GM23338 (cell line): Measurements from ENCODE around the gene WDR27. TPM values are rescaled to one million over a fixed set of nuclear protein-coding genes. Genes with fewer than 3 reads are reported as not detected.

Experiments
- ATAC-seq: fragments of 200-7000 bp; cut with Tn5 transposase; 3 replicates; pipeline ENCODE4 v1.9.1; 2020
- DNase-seq: peaks from one replicate; pipeline ENCODE4 v3.0.0-alpha.2; 2015; ENCODE audit warnings: low spot score
- H2AFZ ChIP-seq: fragments of 200-600 bp; sonication (generic); 2 replicates; pipeline ENCODE4 v1.8.0; 2016; ENCODE audit warnings: antibody characterized with exemption, mild to moderate bottlenecking, moderate library complexity
- H3F3A ChIP-seq: fragments of 200-600 bp; sonication (generic); replicated peaks from 2 replicates; pipeline ENCODE4 v1.8.0; 2017; ENCODE audit warnings: antibody characterized with exemption, mixed run types, low read depth
- H3K27ac ChIP-seq: fragments of 200-600 bp; sonication (generic); 2 replicates; pipeline ENCODE4 v1.6.1; 2016; ENCODE audit warnings: low read depth
- H3K27me3 ChIP-seq: fragments of 200-600 bp; sonication (generic); 2 replicates; pipeline ENCODE4 v1.8.0; 2016; ENCODE audit warnings: mild to moderate bottlenecking, mixed run types, moderate library complexity; ENCODE audit not compliant: insufficient read depth
- H3K36me3 ChIP-seq: fragments of 200-600 bp; sonication (generic); 2 replicates; pipeline ENCODE4 v1.8.0; 2016; ENCODE audit warnings: mild to moderate bottlenecking; ENCODE audit not compliant: insufficient read depth
- H3K4me1 ChIP-seq: fragments of 200-600 bp; sonication (generic); 2 replicates; pipeline ENCODE4 v1.8.0; 2016; ENCODE audit warnings: mild to moderate bottlenecking, moderate library complexity; ENCODE audit not compliant: insufficient read depth
- H3K4me2 ChIP-seq: fragments of 200-600 bp; sonication (generic); 2 replicates; pipeline ENCODE4 v1.7.1; 2017; ENCODE audit warnings: mixed run types
- H3K4me3 ChIP-seq: fragments of 200-600 bp; sonication (generic); 2 replicates; pipeline ENCODE4 v1.6.1; 2016; ENCODE audit warnings: mixed run types
- H3K79me2 ChIP-seq: fragments of 200-600 bp; sonication (generic); replicated peaks from 2 replicates; pipeline ENCODE4 v1.8.0; 2017; ENCODE audit warnings: mild to moderate bottlenecking; ENCODE audit not compliant: insufficient read depth
- H3K9me2 ChIP-seq: fragments of 200-600 bp; sonication (generic); 2 replicates; pipeline ENCODE4 v1.8.0; 2017; ENCODE audit not compliant: insufficient read depth
- H4K20me1 ChIP-seq: fragments of 200-600 bp; sonication (generic); replicated peaks from 2 replicates; pipeline ENCODE4 v1.8.0; 2017; ENCODE audit warnings: mild to moderate bottlenecking; ENCODE audit not compliant: insufficient read depth
- H3K27ac Mint-ChIP-seq: 2 replicates; pipeline ENCODE4 v1.8.0; 2020; ENCODE audit warnings: inconsistent platforms, mild to moderate bottlenecking, moderate library complexity, mixed read lengths
- H3K27me3 Mint-ChIP-seq: 3 replicates; pipeline ENCODE4 v1.8.0; 2022; ENCODE audit warnings: low read depth, mild to moderate bottlenecking, moderate library complexity, mixed read lengths, inconsistent platforms; ENCODE audit not compliant: insufficient read depth, poor library complexity
- H3K36me3 Mint-ChIP-seq: 3 replicates; pipeline ENCODE4 v1.8.0; 2021; ENCODE audit warnings: low read depth, mild to moderate bottlenecking, inconsistent platforms, moderate library complexity, mixed read lengths
- H3K4me1 Mint-ChIP-seq: 3 replicates; pipeline ENCODE4 v1.8.0; 2020; ENCODE audit warnings: mild to moderate bottlenecking, inconsistent platforms, mixed read lengths
- H3K4me3 Mint-ChIP-seq: 3 replicates; pipeline ENCODE4 v1.8.0; 2021; ENCODE audit warnings: moderate library complexity, mild to moderate bottlenecking, inconsistent platforms, mixed read lengths
- H3K9me3 Mint-ChIP-seq: 3 replicates; pipeline ENCODE4 v1.8.0; 2020; ENCODE audit warnings: moderate library complexity, mild to moderate bottlenecking, inconsistent platforms, mixed read lengths
- NANOG ChIP-seq: IDR thresholded peaks from 2 replicates; pipeline ENCODE4 v1.6.1; 2016; ENCODE audit warnings: antibody characterized with exemption, borderline replicate concordance
- ZNF331 ChIP-seq: fragments of 250-450 bp; sonication (Bioruptor Pico); IDR thresholded peaks from 2 replicates; pipeline ENCODE4 v1.5.0; 2020; ENCODE audit warnings: low read depth, mild to moderate bottlenecking, moderate library complexity
- polyA plus RNA-seq: library from polyadenylated mRNA; unstranded; fragments of >200 nt; fragmentation: Nextera tagmentation; extraction: Ambion mirVana; gene quantifications from 2 replicates; pipeline ENCODE4 v1.2.1, GENCODE V29; 2016
- total RNA-seq: library from RNA; depleted of rRNA; stranded (reverse); fragments of >200 nt; shearing (Covaris generic); gene quantifications from 2 replicates; pipeline ENCODE4 v1.2.3, GENCODE V29; 2014
- TF ChIP-seq, protein P1 (sequence below): IDR thresholded peaks from 2 replicates; pipeline ENCODE4 v1.6.1; 2016; ENCODE audit warnings: antibody characterized with exemption

The WDR27 gene
- total and polyA plus RNA-seq, 2 experiments from 2014 or later: 55.3 to 80.4 TPM

DNA sequence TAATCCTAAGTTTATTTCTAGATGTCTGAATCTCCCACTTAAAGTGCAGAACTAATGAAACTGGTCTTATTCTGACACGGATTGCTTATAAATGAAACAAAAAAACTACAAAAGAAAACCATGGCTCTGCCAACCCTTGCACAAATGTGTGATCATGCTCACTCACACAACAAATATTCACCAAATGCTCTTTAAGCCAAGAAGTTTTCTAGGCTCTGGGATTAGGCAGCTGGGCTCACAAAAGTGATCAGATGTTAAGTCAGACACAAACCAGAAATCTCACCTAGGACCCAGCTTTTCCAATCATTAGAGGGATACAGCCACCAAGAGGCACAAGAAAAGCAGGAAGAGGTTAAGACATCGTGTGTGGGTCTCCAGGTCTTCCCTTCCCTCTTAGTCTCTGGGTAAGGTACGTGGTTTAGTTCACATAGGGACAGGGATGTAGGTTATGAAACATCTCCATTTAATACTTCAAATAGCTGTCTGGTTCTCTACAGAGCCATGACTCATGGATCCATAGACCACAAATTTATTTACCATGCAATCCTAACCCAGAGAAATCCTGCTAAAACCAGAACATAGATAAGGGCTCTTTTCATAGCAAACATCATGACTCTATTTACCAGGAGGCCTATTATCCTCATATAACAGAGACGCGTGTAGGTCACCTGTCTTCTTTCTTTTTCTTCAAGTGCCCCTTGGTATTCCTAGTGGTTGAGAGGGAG, 165.2 kb downstream of the WDR27 start:
- no peaks in the 10 kb centered on the region for H3K27me3 ChIP-seq
- Mint-ChIP-seq H3K9me3 (peaks cover 34% of the 10 kb centered on the region), H3K4me3 (no peak overlapping the region), H3K27me3 (peaks cover 2% of the 10 kb centered on the region), H3K4me1 (0 out of 3 replicates have a peak, but pooled peaks cover 3% of the 10 kb centered on the region), H3K27ac (no peak overlapping the region), H3K36me3 (peaks cover 44% of the 10 kb centered on the region)
- H3K27ac ChIP-seq: no peak overlapping the region
- peaks cover 10% of the 10 kb centered on the region; the same call in 1 of the 2 replicates for H3K36me3 ChIP-seq
- no peaks in the 10 kb centered on the region for H4K20me1 ChIP-seq
- no peaks in the 10 kb centered on the region for H3F3A ChIP-seq
- no peaks in the 10 kb centered on the region for H3K4me1 ChIP-seq
- DNase-seq: no peak
- TF ChIP-seq, protein P1, sequence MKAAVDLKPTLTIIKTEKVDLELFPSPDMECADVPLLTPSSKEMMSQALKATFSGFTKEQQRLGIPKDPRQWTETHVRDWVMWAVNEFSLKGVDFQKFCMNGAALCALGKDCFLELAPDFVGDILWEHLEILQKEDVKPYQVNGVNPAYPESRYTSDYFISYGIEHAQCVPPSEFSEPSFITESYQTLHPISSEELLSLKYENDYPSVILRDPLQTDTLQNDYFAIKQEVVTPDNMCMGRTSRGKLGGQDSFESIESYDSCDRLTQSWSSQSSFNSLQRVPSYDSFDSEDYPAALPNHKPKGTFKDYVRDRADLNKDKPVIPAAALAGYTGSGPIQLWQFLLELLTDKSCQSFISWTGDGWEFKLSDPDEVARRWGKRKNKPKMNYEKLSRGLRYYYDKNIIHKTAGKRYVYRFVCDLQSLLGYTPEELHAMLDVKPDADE: no peak
- H3K79me2 ChIP-seq: no peaks in the 10 kb centered on the region
- H3K9me2 ChIP-seq: no peaks in the 10 kb centered on the region
- H3K4me3 ChIP-seq: no peak overlapping the region
- ATAC-seq: no peak
- H2AFZ ChIP-seq: no peak overlapping the region
- no peak overlapping the region for H3K4me2 ChIP-seq

DNA sequence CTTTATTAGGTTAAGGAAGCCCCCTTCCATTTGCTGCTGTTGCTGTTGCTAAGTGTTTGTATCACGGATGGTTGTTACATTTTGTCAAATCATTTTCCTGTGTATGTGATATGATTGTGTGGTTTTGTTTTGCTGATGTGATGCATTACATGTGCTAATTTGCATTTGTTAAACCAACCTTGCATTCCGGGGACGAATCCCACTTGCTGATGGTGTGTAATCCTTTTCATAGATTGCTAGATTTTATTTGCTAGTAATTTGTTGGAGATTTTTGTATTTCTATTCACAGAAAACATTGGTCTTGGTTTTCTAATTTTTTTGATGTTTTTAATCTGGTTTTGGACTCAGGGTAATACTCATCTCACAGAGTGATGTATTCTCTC, 167.8 kb downstream of the WDR27 start:
- Histone ChIP-seq H3K4me3 (no peak overlapping the region), H3F3A (no peaks in the 10 kb centered on the region), H3K27me3 (no peaks in the 10 kb centered on the region), H3K4me1 (no peaks in the 10 kb centered on the region), H3K4me2 (no peak overlapping the region), H4K20me1 (no peaks in the 10 kb centered on the region), H3K27ac (no peak overlapping the region), H3K79me2 (no peaks in the 10 kb centered on the region), H3K36me3 (peaks cover 10% of the 10 kb centered on the region; the same call in 1 of the 2 replicates), H2AFZ (no peak overlapping the region), H3K9me2 (no peaks in the 10 kb centered on the region)
- no peak for TF ChIP-seq NANOG
- ATAC-seq (no peak), DNase-seq (no peak)
- Mint-ChIP-seq H3K9me3 (peaks cover 34% of the 10 kb centered on the region), H3K27ac (no peak overlapping the region), H3K27me3 (peaks cover 2% of the 10 kb centered on the region), H3K36me3 (peaks cover 44% of the 10 kb centered on the region), H3K4me1 (no peaks in the 10 kb centered on the region), H3K4me3 (no peak overlapping the region)

DNA sequence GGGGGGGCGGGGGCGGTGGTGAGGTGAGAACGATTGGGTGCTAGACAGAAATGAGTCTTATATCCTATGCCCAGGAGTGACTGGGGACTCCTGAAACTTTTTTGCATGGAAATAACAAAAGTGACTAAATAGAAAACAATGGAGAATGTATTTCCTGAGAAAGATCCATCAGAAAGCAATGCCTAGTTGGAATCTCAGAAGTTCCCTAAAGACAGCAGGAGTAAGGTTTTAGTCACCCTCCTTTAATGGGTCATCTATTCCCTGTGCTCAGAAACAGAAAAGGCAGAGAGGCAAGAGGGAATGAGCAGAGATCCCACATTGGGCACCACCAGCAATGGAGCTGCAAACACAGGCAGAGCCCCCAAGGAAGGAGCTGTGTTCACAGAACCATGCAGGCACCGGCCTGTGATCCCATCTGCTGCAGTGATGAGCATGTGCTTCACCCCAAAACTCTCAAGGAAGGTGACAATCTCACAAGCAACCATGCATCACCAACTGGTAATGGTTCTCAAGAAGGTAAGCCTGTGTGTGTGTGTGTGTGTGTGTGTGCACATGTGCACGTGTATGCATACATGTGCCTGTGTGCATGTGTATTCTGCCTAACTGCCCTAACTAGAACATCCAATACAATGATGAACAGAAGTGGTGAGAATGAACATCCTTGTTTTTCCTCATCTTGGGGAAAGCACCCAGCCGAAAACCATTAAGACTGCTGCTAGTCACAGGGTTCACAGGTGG, 168.4 kb downstream of the WDR27 start:
- H3F3A ChIP-seq: no peaks in the 10 kb centered on the region
- Mint-ChIP-seq H3K9me3 (peaks cover 34% of the 10 kb centered on the region), H3K36me3 (peaks cover 43% of the 10 kb centered on the region), H3K4me3 (no peak overlapping the region), H3K27ac (no peak overlapping the region), H3K27me3 (peaks cover 2% of the 10 kb centered on the region), H3K4me1 (no peaks in the 10 kb centered on the region)
- peaks cover 10% of the 10 kb centered on the region; the same call in 1 of the 2 replicates for H3K36me3 ChIP-seq
- no peak overlapping the region for H3K27ac ChIP-seq
- no peak overlapping the region for H3K4me2 ChIP-seq
- no peak overlapping the region for H3K4me3 ChIP-seq
- ATAC-seq (no peak), DNase-seq (no peak)
- TF ChIP-seq ZNF331 (CRISPR knock-in tag): no peak
- no peaks in the 10 kb centered on the region for H3K9me2 ChIP-seq
- no peaks in the 10 kb centered on the region for H3K4me1 ChIP-seq
- no peaks in the 10 kb centered on the region for H3K79me2 ChIP-seq
- no peaks in the 10 kb centered on the region for H3K27me3 ChIP-seq
- H2AFZ ChIP-seq: no peak overlapping the region
- H4K20me1 ChIP-seq: no peaks in the 10 kb centered on the region
